Measurements from ENCODE around the gene DDX39A.
"Not testable (repeated sequence)": the region's sequence is repeated elsewhere in the genome, so short reads cannot be mapped to it uniquely, and the experiment has no call there.

DDX39A gene

DNA sequence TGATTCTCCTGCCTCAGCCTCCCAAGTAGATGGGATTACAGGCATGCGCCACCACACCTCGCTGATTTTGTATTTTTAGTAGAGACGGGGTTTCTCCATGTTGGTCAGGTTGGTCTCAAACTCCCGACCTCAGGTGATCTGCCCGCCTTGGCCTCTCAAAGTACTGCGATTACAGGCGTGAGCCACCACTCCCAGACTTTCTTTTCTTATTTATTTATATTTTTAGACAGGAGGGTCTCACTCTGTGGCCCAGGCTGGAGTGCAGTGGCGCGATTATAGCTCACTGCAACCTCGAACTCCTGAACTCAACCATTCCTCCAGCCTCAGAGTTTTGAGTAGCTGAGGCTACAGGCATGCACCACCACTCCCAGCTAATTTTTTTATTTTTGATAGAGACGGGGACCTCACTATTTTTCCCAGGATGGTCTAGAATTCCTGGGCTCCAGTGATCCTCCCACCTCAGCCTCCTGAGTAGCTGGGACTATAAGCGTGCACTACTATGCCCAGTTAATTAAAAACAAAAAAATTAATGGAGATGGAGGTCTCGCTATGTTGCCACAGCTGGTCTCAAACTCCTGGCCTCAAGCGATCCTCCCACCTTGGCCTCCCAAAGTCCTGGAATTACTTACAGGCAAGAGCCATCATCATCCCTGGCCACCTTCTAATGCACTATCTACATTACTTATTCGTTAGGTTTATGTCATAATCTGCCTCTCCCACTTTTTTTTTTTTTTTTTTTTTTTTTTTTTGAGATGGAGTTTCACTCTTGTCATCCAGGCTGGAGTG lies 15.8 kb downstream of the DDX39A start:
- H3K23ac ChIP-seq (ENCODE audit: low read length in 2 of 2); H3K9ac ChIP-seq (ENCODE audit: low read length); H3K18ac ChIP-seq (ENCODE audit: low read depth in 1 of 2, low read length in 2 of 2); DNase-seq; H4K91ac ChIP-seq (ENCODE audit: low read length); H4K8ac ChIP-seq (ENCODE audit: low read length); H3K27me3 ChIP-seq (ENCODE audit: control insufficient read depth in 1 of 2, insufficient read depth in 1 of 2, low read length in 2 of 2); H2BK15ac ChIP-seq (ENCODE audit: low read depth, poor library complexity, severe bottlenecking); H3K4ac ChIP-seq (ENCODE audit: low read depth in 1 of 2, low read length in 2 of 2); H3K4me3 ChIP-seq (ENCODE audit: insufficient read depth in 1 of 2, low read depth in 1 of 2, low read length in 2 of 2); H3K79me1 ChIP-seq (replicated peaks; ENCODE audit: low read length, poor library complexity, severe bottlenecking); H3K27ac ChIP-seq (ENCODE audit: low read length, poor library complexity, severe bottlenecking); H2BK120ac ChIP-seq (ENCODE audit: low read depth, low read length); H2AK5ac ChIP-seq (ENCODE audit: low read length, severe bottlenecking); H3K4me2 ChIP-seq (ENCODE audit: low read length, poor library complexity, severe bottlenecking); H3K14ac ChIP-seq (ENCODE audit: low read length in 2 of 2); H2AFZ ChIP-seq (ENCODE audit: low read depth, low read length); H2BK5ac ChIP-seq (ENCODE audit: low read depth, low read length, poor library complexity, severe bottlenecking); H2BK12ac ChIP-seq (ENCODE audit: low read length in 2 of 2); H3K9me3 ChIP-seq (ENCODE audit: control insufficient read depth, low read length): not testable (repeated sequence)
- H3K36me3 ChIP-seq (ENCODE audit: control insufficient read depth in 1 of 2, insufficient read depth in 2 of 2, low read depth in 1 of 2, low read length in 2 of 2): peaks cover 47 to 64% of the 10 kb centered on the region in 2 experiments
- peaks cover 16% of the 10 kb centered on the region for H3K4me1 ChIP-seq (ENCODE audit: control insufficient read depth, insufficient read depth, low read depth, low read length)
- 97% methylated on average over 14 of the region's 15 CpGs for WGBS

DNA sequence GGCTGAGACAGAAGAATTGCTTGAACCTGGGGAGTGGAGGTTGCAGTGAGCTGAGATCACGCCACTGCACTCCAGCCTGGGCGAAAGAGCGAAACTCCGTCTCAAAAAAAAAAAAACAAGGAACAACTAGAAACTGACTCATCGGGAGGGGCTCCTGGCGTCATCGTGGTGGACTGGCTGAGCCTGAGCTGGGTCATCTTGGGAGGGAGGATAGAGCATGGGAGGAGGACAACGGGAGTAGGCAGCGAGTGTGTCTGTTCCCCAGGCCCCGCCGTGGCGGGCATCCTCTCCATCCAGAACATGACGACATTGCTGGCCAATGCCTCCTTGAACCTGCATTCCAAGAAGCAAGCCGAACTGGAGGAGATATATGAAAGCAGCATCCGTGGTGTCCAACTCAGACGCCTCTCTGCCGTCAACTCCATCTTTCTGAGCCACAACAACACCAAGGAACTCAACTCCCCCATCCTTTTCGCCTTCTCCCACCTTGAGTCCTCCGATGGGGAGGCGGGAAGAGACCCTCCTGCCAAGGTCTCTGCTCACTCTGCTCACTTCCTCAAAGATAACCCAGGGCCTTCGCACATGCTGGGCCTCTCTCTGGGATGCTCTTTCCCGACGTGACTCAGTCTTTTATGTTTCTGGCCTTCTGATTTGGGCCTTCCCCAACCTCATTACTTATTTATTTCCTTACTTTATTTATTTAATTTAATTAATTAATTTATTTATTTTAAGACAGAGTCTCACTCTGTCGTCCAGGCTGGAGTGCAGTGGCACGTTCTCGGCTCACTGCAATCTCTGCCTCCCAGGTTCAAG lies 16.6 kb downstream of the DDX39A start:
- H3K9ac ChIP-seq (ENCODE audit: low read length): peak overlapping the region; percentile 75
- no peak overlapping the region for H2BK120ac ChIP-seq (ENCODE audit: low read depth, low read length)
- H2BK15ac ChIP-seq (ENCODE audit: low read depth, poor library complexity, severe bottlenecking): peak overlapping the region; percentile 16
- H2AK5ac ChIP-seq (ENCODE audit: low read length, severe bottlenecking): peak overlapping the region; percentile 49
- H2AFZ ChIP-seq (ENCODE audit: low read depth, low read length): no peak overlapping the region
- no peak overlapping the region for H4K91ac ChIP-seq (ENCODE audit: low read length)
- H3K9me3 ChIP-seq (ENCODE audit: control insufficient read depth, low read length): no peaks in the 10 kb centered on the region
- H2BK12ac ChIP-seq (ENCODE audit: low read length in 2 of 2): peak overlapping the region in 1 of 2 experiments; percentile 39
- H3K27ac ChIP-seq (ENCODE audit: low read length, poor library complexity, severe bottlenecking): no peak overlapping the region
- peak overlapping the region in 1 of 2 experiments; percentile 68 for H3K23ac ChIP-seq (ENCODE audit: low read length in 2 of 2)
- no peak overlapping the region for H3K4ac ChIP-seq (ENCODE audit: low read depth in 1 of 2, low read length in 2 of 2)
- DNase-seq: peak; percentile 86
- peaks cover 16% of the 10 kb centered on the region for H3K4me1 ChIP-seq (ENCODE audit: control insufficient read depth, insufficient read depth, low read depth, low read length)
- no peaks in the 10 kb centered on the region for H3K27me3 ChIP-seq (ENCODE audit: control insufficient read depth in 1 of 2, insufficient read depth in 1 of 2, low read length in 2 of 2)
- peaks cover 45 to 60% of the 10 kb centered on the region in 2 experiments for H3K36me3 ChIP-seq (ENCODE audit: control insufficient read depth in 1 of 2, insufficient read depth in 2 of 2, low read depth in 1 of 2, low read length in 2 of 2)
- no peak overlapping the region for H4K8ac ChIP-seq (ENCODE audit: low read length)
- H3K18ac ChIP-seq (ENCODE audit: low read depth in 1 of 2, low read length in 2 of 2): no peak overlapping the region
- peaks cover 4% of the 10 kb centered on the region for H3K79me1 ChIP-seq (replicated peaks; ENCODE audit: low read length, poor library complexity, severe bottlenecking)
- no peak overlapping the region for H3K14ac ChIP-seq (ENCODE audit: low read length in 2 of 2)
- no peak overlapping the region for H2BK5ac ChIP-seq (ENCODE audit: low read depth, low read length, poor library complexity, severe bottlenecking)
- no peak overlapping the region for H3K4me3 ChIP-seq (ENCODE audit: insufficient read depth in 1 of 2, low read depth in 1 of 2, low read length in 2 of 2)
- 74% methylated on average over 20 of the region's 26 CpGs for WGBS
- no peak overlapping the region for H3K4me2 ChIP-seq (ENCODE audit: low read length, poor library complexity, severe bottlenecking)

- 97% methylated on average over 18 of the region's 18 CpGs for WGBS
- no peaks in the 10 kb centered on the region for H3K27me3 ChIP-seq (ENCODE audit: control insufficient read depth in 1 of 2, insufficient read depth in 1 of 2, low read length in 2 of 2)
Measured at GRCh38 chr19:14401468-14402195, 17.5 kb downstream of the DDX39A start.

More at GRCh38 chr19:14401468-14402195, 17.5 kb downstream of the DDX39A start:
- H3K4me1 ChIP-seq (ENCODE audit: control insufficient read depth, insufficient read depth, low read depth, low read length): peaks cover 16% of the 10 kb centered on the region
- no peak overlapping the region for H2BK15ac ChIP-seq (ENCODE audit: low read depth, poor library complexity, severe bottlenecking)
- no peak overlapping the region for H3K4ac ChIP-seq (ENCODE audit: low read depth in 1 of 2, low read length in 2 of 2)
- peak overlapping the region; percentile 22 for H2AK5ac ChIP-seq (ENCODE audit: low read length, severe bottlenecking)
- no peak overlapping the region for H3K27ac ChIP-seq (ENCODE audit: low read length, poor library complexity, severe bottlenecking)
- no peak overlapping the region for H3K18ac ChIP-seq (ENCODE audit: low read depth in 1 of 2, low read length in 2 of 2)
- H3K9ac ChIP-seq (ENCODE audit: low read length): peak overlapping the region; percentile 75
- H4K91ac ChIP-seq (ENCODE audit: low read length): no peak overlapping the region
- no peak overlapping the region for H2BK5ac ChIP-seq (ENCODE audit: low read depth, low read length, poor library complexity, severe bottlenecking)
- no peak overlapping the region for H4K8ac ChIP-seq (ENCODE audit: low read length)
- peaks cover 37 to 53% of the 10 kb centered on the region in 2 experiments for H3K36me3 ChIP-seq (ENCODE audit: control insufficient read depth in 1 of 2, insufficient read depth in 2 of 2, low read depth in 1 of 2, low read length in 2 of 2)
- no peaks in the 10 kb centered on the region for H3K9me3 ChIP-seq (ENCODE audit: control insufficient read depth, low read length)
- no peak overlapping the region for H2AFZ ChIP-seq (ENCODE audit: low read depth, low read length)
- H2BK120ac ChIP-seq (ENCODE audit: low read depth, low read length): no peak overlapping the region
- H3K4me2 ChIP-seq (ENCODE audit: low read length, poor library complexity, severe bottlenecking): no peak overlapping the region
- no peak overlapping the region for H2BK12ac ChIP-seq (ENCODE audit: low read length in 2 of 2)
- H3K4me3 ChIP-seq (ENCODE audit: insufficient read depth in 1 of 2, low read depth in 1 of 2, low read length in 2 of 2): no peak overlapping the region
- peaks cover 1% of the 10 kb centered on the region for H3K79me1 ChIP-seq (replicated peaks; ENCODE audit: low read length, poor library complexity, severe bottlenecking)
- no peak overlapping the region for H3K14ac ChIP-seq (ENCODE audit: low read length in 2 of 2)
- H3K23ac ChIP-seq (ENCODE audit: low read length in 2 of 2): no peak overlapping the region
- DNase-seq: no peak
